ENCODE measurements around the gene VAT1L.

The VAT1L gene

DNA sequence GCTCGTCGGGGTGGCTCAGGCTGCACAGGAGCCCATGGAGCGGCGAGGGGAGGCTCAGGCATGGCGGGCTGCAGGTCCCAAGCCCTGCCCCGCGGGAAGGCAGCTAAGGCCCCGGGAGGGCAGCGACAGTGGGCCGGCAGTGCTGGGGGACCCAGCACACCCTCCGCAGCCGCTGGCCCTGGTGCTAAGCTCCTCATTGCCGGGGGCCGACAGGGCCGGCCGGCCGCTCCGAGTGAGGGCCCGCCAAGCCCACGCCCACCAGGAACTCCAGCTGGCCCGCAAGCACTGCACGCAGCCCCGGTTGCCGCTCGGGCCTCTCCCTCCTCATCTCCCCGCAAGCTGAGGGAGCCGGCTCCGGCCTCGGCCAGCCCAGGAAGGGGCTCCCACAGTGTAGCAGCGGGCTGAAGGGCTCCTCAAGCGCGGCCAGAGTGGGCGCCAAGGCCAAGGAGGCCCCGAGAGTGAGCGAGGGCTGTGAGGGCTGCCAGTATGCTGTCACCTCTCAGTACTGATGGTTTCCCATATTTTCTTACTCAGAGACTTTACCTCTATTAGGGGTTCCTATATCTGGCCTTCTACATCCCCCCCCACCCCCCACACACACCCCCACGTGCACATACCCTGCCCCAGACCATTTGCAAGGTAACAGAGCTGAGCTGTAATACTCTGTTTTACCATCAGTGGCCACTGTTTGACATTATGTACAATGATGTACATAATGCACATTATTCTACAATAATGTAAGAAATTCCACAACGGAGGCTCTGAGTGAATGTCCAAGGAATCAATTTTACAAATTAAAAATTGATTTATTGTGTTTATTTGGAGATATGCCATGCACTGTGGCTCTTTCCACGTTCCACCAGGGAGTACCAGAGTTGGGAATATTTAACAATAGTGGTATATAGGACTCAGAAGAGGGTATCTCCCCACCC lies 3.7 kb upstream of the VAT1L start:
- no peak for DNase-seq

DNA sequence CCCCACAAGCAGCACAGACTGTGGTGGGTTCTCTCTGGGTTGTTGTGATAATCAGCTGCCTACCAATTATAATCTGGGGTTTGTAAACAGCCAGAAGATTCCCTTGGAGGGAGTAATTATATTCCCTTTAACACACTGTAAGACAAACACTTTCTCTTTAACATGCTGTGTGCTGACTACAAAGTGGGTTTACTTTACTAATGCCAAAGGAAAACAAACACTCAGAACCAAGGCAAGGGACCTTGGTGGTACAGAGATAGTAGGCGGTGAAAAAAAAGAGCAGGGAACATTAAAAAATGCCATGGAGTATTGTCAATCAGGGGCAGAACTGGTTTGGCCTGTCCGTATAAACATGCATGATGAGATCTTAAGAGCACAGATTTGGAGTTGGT lies 3.0 kb upstream of the VAT1L start:
- no peak for DNase-seq

DNA sequence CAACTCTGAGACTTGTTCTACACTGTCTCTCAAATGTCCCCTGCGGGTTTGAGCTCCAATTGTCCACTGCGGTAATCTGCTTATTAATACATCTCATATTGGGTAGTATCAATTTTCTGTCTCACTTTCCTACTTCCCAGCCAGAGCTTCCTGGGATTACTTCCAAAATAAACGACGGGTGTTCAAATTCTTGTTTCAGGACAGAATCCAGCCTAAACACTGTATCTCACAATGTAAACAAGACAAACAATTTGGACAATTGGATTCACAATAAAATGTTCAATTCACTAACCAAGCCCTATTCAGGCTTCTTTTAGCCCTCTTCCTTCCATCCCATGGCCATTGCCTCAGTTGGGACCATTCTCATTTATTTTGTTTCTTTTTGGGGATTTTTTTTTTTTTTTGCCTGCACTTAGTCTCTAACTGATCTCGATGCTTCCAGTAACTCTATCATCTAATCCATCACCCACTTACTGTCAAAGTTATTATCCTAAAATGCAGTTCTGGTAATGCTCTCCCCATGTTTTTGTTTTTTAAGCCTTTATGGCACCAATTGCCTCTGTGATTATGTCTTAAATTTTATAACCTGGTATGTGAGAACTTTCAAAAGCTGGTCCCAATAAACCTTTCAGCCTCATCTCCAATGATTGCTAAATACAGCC lies 2.0 kb upstream of the VAT1L start:
- no peak for DNase-seq

DNA sequence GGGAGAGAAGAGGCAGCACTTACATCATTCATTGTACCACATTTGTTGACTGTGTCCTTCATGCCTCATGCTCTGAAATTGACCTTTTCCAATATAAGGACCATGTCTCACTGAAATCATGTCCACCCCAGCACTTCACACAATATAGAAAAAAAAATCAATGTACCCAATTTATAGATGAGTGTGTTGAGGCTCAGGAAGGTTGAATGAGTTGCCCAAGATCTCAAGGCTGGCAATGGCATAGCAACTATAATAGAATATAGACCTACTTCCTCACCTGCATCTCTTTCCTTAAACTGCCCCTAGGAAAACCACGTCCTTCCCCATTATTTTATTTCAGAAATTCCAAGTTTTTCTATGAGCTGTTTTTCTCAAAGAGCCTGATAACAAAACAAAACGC lies 912 bp upstream of the VAT1L start:
- no peak for DNase-seq

DNA sequence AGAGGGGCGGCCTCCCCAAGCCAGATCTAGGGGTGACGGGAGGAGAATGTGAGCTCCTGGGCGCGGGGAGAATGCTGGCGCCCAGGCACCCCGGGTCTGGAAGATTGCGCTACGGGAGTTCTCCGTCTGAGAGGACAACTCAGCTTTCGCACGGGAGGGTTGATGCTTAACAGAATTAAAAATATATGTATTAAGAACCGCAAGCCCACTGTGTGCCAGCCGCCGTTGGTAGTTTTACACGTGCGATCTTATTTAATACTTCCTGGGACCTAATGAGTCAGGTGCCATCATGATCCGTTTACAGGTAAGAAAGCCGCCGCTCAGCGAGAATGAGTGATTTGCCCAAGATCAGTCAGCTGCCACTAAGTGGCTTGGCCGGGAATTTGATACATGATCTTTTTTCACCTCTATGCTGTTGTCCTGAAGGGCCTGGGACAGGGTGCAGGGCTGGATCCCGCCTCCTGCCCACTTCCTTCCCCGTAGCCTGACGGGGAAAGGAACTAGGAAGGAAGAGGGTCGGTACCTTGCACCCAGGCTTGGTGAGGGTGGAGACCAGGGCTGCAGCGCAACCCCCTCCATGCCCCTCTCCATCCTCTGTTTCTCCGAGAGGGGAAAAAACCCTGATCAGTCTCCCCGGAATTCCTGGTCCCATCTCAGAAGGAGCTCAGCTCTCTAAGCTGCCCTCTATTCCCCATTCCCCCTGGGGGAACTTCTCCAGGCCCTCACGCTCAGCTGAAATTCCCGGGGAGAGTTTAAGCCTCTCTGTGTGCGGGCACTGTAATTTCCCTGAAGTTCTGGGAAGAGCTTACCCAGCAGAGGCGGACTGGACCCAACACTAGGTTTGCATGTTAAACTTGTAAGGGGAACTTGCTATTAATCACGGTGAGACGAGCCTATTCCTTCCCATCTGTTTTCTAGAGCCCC lies 983 bp downstream of the VAT1L start:
- DNase-seq = no peak

DNA sequence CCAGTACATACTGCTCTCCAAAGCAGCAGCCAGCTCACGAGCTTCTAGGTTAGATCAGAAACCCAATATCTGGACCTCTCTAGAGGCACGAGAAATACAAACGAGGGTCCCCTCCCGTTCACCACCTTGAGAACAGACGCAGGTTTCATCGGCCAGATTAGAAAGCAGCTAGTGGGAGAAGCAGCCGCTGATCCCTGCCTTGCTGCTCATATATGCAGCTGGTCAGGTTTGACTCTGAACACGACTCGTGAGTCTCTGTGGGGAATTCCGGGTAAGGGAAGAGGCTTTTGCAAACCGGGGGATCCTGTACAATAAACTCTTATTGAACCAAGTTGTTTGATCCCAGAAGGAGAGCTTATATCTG lies 1.6 kb downstream of the VAT1L start:
- DNase-seq = no peak

DNA sequence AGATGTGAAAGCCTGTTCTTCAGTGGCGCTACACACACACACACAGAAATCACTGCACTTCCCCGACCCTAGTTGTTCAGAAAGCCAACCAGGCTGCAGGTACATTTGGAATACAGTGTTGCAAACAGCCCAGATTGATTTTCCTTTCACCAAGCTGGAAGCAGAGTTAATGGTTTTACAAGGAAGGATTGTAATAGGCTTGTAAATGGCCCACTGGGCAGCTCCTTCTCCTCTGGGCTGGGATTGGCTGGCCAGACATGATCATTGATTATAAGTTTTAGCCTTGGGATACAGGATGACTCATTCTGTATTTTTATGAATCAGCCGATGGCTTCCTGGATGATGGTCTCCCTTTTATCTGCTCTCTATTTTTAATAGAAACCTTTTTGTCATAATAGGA lies 2.5 kb downstream of the VAT1L start:
- DNase-seq = no peak

DNA sequence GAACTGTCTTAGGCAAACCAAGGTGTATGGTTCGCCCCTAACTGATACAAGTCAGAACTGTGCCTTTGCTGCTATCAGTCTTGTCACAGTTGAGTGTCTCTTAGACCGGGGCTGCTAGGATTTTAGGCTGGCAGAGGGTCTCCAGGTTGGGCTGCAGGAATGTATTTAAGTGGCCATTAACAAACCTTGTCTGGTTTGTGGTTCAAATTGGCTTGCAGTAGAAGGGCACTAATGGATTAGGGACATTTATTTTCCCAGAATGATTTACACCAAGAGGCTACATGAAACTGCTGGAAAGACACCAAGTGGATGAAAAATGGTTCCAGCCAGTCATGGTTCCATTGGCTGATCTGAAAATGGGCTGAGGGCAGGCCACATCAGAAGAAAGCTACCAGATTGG lies 5.1 kb downstream of the VAT1L start:
- DNase-seq = no peak

DNA sequence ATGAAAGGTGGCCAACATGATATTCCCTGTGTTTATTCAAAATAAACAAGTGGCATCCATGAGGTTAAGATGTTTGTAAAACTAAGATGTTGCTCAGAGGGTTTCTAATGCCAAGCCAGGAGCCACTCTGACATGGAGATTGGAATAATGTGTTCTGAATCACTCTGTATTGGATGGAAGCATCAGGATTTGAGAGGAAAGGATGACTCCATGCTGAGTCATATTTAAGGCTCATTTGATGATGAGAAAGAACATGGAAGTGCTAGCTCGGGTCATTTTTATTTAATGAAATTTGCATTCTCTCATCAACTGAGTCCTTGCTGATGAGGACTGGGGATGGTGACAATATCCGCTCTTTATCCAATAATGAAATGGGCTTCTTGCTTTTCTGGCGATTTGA lies 6.2 kb downstream of the VAT1L start:
- DNase-seq = no peak

DNA sequence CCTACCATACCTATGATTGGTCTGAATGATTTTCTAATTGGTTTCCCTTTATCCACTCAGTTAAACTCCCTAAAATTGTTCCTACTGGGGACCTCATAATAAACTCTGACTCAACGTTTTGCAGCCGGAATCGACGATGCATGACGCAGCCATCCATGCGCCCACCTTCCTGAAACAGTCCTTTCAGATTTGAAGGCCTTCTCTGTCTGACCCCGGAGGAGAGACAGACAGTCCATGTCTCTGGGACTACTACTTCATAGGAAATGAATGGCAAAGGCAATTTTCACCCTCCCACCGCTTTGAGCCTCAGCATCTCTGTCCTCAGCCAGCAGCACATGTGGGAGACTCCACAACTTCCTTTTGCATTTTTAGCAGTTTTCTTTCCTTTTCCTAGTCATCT lies 13.5 kb downstream of the VAT1L start:
- no peak for DNase-seq

DNA sequence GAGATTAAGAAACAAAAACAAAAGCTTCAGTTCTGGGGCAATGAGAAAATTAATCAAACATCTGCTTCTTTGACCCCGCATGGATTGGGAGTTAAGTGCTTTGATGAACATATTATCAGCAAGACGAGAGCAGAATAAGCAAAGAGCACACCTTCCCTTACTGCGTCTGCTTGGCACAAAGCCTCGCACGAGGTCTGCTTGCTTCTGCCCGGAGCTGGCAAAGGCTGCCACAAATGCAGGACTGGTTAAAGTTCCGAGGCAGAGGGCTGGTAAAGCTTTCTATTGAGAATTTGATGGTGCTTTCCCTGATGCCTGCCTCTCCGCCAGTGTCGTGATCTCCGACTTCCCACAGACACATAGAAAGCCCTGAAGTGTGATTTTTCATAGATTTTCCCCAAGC lies 17.0 kb downstream of the VAT1L start:
- no peak for DNase-seq

DNA sequence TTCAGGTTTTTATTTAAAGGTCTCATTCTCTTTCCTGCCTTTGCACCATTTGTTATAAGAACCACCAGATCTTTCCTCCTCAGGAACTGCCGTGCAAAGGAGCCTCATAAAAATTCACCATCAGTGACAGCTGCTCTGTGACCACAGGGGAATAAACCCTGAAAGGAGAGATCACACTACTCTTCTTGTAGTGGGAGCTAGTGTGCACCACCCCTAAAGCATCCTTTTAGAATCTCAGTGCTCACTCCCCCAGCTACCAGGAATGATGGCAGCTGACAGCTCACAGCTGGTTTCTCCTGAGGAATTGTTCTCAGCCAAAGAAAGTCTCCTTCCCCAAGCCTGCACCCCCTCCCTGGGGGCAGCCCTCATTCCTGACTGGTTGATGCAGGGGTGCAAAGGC lies 18.7 kb downstream of the VAT1L start:
- no peak for DNase-seq

DNA sequence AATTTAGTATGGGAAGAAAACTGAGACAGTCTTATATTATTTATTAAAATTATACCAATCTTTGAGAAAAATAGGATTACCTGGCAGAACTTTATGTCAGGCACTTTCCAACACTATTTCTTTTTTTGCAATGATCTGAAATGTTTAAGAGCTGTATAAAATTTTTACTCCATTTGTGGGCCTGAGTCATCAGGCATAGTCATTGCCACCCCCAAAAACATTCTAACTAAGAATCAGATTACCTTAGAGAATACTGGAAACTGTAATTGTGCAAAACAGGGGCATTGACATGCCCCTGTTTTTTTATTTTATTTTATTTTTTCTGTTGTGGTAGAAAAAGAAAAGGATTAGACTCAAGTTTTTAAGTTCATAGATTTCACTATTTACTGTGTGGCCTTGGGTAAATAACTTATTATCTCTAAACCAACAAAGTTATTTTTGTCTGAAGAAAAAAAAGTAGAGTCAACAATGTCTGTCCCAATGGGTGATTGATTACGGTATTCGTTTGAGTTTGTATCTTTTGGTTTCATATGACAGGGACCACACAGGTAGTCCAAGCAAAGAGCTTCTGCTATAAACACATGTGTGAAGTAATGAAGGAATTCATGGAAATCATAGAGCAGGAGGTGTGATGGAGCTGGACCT lies 24.6 kb downstream of the VAT1L start:
- DNase-seq = no peak

DNA sequence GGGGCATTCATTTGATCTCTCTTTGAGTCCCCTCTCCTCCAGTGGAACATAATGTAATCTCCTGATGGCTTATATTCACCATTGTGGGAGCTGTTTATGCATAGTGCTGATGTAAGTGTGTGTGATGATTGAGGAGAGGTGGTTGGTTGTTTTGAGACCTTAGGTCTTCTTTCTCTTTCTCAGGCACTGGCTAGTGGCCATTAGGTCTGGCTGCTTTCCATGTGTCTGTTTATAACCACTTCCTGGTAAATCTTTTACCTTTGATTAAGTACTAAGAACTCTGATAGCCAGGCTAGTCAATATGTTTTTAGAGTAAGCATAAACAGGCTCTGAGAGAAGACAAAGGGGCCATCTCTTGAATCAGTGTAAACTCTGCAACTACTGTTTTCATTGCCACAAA lies 27.9 kb downstream of the VAT1L start:
- DNase-seq = no peak

DNA sequence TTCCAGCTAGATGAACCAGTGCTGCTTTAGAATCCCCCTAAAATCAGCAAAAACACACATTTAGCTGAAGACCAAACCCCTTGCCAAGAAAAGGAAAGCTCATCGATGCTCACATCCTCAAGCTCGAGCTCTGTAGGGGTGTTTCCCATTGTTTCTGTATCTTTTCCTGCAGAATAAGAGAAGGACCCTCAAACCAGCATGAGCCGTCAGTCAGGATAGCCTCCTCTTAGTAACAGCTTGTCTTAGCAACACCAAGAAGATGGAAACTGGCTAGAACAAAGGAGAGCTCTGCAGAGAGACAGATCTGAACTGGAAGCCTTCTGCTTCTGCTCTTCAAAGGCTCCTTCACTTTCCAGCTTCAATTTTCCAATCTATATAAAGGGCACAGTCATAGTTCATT lies 32.0 kb downstream of the VAT1L start:
- DNase-seq = no peak

DNA sequence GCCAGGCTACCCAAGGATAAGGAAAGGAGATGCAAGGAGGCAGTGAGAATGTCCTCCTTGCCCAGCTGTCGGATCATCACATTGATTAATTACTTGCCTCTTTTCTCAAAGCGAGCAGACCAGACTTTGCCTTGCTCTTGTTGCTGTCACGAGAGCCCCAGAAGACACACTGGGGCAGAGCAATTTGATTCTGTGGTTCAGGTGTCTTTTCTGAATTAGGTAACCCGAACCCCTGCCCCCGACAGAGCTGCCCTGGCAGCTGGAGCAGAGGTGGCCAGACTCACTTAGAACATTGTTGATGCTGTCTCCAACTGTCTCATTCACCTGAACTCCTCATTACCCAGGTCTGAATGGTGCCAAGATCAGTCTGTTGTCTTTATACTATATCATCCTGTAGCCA lies 34.3 kb downstream of the VAT1L start:
- no peak for DNase-seq

DNA sequence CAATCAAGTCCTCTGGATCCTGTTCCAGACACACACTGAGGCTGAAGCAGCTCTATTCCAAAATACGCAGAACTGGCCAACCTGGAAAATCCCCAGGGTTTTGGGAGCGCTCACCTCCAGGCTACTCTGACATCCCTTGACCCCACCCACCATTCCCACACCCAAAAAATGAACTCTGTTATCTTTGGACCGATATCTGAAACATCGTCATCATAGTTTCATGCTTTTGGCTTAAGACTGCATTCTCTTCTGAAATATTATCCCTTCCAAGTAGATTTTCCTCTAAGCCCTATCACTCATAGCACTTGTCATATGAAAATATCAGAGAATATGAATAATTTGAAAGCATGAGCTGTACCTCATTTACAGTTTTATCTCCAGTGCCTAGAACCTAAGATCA lies 34.7 kb downstream of the VAT1L start:
- DNase-seq = no peak

DNA sequence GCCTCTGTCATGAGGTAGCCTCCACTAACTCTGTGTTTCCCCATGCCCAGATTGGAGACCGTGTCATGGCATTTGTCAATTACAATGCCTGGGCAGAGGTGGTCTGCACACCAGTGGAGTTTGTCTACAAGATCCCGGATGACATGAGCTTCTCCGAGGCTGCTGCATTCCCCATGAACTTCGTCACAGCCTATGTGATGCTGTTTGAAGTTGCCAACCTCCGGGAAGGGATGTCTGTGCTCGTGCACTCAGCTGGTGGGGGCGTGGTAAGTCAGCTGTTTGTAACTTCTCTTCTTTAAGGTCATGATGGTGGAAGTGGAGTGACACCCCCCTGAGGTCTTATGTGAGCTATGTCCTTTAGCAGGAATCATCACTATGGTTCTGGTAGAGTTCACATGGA lies 36.8 kb downstream of the VAT1L start:
- DNase-seq = no peak

DNA sequence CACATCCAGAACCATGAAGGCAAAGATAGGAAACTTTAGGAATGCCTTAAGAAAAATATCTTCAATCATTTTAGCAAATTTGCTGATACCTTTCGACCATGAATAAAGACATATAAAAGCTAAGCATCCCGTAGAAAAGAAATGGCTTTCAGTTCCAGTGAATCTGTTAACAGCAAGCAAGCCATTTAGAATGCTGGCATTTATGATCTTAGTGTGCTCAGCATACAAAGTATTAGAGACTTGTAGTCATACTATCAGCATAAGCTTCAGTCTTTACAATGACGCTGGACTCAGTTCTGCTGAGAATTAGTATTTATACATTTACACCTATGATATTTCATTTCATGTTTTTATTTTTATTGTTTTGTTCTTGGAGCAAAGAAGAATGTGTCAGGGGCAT lies 38.7 kb downstream of the VAT1L start:
- no peak for DNase-seq

DNA sequence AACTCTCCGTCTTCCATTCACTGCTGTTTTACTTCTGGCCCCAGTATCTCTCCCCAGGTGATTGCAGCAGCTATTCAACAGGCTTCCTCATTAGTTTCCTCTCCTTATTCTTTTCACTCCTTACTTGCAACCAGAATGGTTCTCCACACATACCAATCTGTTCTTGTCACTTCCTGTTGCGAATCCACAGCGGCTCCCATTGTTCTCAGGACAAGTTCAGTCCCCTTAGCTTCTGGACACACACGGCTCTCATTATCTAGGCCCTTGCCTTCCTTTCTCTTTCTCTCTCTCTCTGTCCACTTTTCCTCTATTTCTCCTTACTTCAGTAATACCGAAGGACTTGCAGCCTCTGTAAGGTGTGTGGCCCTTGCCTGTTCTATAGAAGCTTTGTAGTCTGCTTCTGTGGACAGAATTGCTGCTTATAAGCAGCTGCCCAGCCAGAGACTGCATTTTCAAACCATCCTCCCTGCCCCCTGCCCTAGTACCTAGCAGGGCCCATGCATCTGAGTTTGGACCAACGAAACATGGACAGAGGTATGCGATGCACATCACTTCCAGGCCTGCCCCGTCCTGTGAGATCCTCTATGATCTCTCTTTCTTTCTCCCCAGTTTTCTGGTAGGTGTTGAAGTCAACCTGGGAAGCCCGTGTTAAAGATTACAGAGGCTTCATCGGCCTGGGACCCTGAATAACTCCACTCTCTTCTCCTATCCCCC lies 45.7 kb downstream of the VAT1L start:
- no peak for DNase-seq

DNA sequence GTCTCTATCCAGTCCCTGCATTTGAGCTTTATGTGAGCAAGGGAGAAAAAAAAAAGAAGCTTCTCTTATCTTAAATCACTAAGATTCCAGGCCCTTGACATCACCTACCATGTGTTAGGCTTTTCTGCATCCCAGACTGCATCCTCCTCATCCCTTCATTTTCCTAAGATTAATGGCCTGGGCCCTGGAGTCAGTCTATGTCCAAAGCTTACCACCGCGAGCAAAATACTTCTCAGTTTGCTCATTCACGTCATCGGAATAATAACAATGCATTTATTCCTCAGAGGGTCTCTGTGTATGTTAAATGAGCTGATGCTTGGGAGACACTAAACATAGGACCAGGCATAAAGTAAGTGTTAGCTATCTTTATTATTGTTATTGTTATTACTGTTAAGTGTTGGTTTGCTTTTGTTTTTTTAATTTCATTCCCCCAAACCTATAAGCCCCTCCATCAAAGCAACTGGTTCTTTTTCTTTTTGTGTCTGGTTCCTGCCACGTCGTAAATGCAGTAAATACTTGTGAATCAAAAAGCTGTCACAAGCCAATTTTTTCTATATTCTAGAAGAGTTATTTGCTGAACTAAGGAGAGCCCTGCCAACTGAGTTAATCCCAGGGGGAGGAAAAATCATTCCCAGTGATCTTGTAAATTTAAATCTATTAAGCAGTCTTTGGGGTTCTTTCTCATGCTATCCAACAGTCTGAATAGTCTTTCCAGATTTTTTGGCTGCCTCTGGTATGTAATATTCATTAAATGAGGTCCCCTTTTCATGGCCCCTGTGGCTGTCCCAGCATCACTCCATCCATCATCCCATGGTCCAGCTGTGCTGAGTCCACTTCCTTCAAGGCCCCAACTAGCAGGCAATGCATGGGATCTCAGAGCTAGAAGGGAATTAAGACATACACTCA lies 46.5 kb downstream of the VAT1L start:
- DNase-seq = no peak
